Astrocyte (in vitro differentiated cells and primary cell): ENCODE measurements around the gene THAP6.

Experiments used
- EZH2 ChIP-seq: IDR thresholded peaks from 2 replicates; pipeline ENCODE4 v1.6.1; 2012; ENCODE audit warnings: mild to moderate bottlenecking, low read length, inconsistent platforms; ENCODE audit not compliant: insufficient read depth
- TF ChIP-seq, protein P1 (sequence below): IDR thresholded peaks from 2 replicates; pipeline ENCODE4 v1.5.1; 2011; ENCODE audit warnings: low read depth, mild to moderate bottlenecking, inconsistent platforms, low read length, moderate library complexity; ENCODE audit not compliant: insufficient read depth

DNA sequence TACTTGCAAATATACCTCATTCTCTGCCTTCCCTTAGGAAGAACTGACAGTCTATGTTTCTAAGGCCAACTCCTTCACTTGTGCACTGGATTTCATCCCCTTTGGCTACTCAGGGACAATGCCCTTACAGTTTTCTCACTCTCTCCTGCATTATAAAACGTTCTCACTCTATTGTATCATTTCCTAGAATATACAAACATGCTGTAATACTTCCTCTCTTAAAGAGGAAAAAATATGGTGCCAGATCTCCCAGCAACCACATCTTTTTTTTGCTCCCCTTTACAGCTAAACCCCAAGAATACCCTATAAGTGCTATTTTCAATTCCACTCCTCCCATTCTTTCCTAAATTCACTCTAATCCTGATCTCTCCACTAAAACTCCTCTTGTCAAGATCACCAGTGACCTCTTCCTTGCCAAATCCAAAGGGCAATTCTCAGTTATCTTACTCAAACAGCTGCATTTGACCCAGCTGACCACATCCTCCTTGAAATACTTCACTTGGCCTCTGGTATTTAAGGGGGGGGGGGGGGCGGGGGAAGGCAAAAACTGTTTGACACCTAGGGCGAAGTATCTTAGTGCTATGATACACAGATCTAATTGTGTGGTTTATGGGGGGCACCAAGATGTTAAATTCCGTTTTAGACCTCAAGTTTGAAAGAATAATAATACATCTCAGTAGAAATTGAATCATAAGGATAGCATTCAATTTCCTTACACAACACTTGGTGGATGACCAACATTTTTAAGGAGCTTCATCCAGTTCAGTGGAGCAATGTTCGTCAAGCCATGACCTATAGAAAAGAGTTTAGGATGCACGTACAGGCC lies 1.7 kb upstream of the THAP6 start:
- TF ChIP-seq, protein P1, sequence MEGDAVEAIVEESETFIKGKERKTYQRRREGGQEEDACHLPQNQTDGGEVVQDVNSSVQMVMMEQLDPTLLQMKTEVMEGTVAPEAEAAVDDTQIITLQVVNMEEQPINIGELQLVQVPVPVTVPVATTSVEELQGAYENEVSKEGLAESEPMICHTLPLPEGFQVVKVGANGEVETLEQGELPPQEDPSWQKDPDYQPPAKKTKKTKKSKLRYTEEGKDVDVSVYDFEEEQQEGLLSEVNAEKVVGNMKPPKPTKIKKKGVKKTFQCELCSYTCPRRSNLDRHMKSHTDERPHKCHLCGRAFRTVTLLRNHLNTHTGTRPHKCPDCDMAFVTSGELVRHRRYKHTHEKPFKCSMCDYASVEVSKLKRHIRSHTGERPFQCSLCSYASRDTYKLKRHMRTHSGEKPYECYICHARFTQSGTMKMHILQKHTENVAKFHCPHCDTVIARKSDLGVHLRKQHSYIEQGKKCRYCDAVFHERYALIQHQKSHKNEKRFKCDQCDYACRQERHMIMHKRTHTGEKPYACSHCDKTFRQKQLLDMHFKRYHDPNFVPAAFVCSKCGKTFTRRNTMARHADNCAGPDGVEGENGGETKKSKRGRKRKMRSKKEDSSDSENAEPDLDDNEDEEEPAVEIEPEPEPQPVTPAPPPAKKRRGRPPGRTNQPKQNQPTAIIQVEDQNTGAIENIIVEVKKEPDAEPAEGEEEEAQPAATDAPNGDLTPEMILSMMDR, result no peak
- TF ChIP-seq EZH2, result no peak
